Testis (tissue), 2 donors: Measurements from ENCODE around the gene ID1.

Experiments used
- CTCF ChIP-seq, 3 experiments: fragments of 450-650 bp in 2 of 3; fragments of 200-600 bp in 1 of 3; sonication (generic) in 1 of 3; IDR thresholded peaks; one replicate each; pipeline ENCODE4 v1.5.1; 2016 to 2019; ENCODE audit warnings: antibody characterized with exemption in 3 of 3, mild to moderate bottlenecking in 2 of 3, moderate library complexity in 1 of 3
- POLR2A ChIP-seq: fragments of 450-650 bp; IDR thresholded peaks from one replicate; pipeline ENCODE4 v1.6.1; 2017; ENCODE audit warnings: antibody characterized with exemption, mild to moderate bottlenecking, moderate library complexity

- TF ChIP-seq CTCF (IDR thresholded peaks at IDR 0.05): no peak
- TF ChIP-seq POLR2A: no peak
Observed at GRCh38 chr20:31602779-31603441, 2.2 kb upstream of the ID1 start.
